Measurements from ENCODE around the gene TMEM87B.

- no peak for TF ChIP-seq POLR2A (IDR thresholded peaks at IDR 0.05)
- TF ChIP-seq, protein P1, sequence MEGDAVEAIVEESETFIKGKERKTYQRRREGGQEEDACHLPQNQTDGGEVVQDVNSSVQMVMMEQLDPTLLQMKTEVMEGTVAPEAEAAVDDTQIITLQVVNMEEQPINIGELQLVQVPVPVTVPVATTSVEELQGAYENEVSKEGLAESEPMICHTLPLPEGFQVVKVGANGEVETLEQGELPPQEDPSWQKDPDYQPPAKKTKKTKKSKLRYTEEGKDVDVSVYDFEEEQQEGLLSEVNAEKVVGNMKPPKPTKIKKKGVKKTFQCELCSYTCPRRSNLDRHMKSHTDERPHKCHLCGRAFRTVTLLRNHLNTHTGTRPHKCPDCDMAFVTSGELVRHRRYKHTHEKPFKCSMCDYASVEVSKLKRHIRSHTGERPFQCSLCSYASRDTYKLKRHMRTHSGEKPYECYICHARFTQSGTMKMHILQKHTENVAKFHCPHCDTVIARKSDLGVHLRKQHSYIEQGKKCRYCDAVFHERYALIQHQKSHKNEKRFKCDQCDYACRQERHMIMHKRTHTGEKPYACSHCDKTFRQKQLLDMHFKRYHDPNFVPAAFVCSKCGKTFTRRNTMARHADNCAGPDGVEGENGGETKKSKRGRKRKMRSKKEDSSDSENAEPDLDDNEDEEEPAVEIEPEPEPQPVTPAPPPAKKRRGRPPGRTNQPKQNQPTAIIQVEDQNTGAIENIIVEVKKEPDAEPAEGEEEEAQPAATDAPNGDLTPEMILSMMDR (IDR thresholded peaks at IDR 0.05) = no peak
These were observed 30.1 kb upstream of the TMEM87B start for GRCh38 chr2:112024896-112025491.
